ENCODE results near the gene ANO1. TPM values are rescaled to one million over a fixed set of nuclear protein-coding genes. Genes with fewer than 3 reads are reported as not detected.

The ANO1 gene
- total RNA-seq, 2 donors from 2014 or later = 7.3 to 23.1 TPM

GRCh38 chr11:70186936-70187335 is 108.8 kb downstream of the ANO1 start:
- no peak overlapping the region for H3K27ac ChIP-seq
- H3K9me3 ChIP-seq = no peaks in the 10 kb centered on the region
- H3K36me3 ChIP-seq (replicated peaks in 1 of 2; ENCODE audit: insufficient read depth in 1 of 2, low read depth in 2 of 2) = no peaks in the 10 kb centered on the region
- no peaks in the 10 kb centered on the region for H3K4me1 ChIP-seq
- H3K27me3 ChIP-seq = no peaks in the 10 kb centered on the region
- intact Hi-C loops (cut with DNase I) = loop anchor here (10.0 kb wide), 1 partner anchor 492 kb away; no protein-coding TSS in a partner anchor
- ATAC-seq = no peak
- 47 to 69% methylated on average over 6 to 8 of the region's 10 CpGs for WGBS, 2 donors
- TF ChIP-seq POLR2A (IDR thresholded peaks at IDR 0.05) = no peak
- TF ChIP-seq CTCF (IDR thresholded peaks at IDR 0.05) = no peak
- no peak for DNase-seq
- H3K4me3 ChIP-seq = no peak overlapping the region

GRCh38 chr11:70187771-70188170 is 109.7 kb downstream of the ANO1 start:
- Histone ChIP-seq H3K4me1 (no peaks in the 10 kb centered on the region), H3K36me3 (replicated peaks in 1 of 2; ENCODE audit: insufficient read depth in 1 of 2, low read depth in 2 of 2) (no peaks in the 10 kb centered on the region), H3K27me3 (no peaks in the 10 kb centered on the region), H3K9me3 (no peaks in the 10 kb centered on the region), H3K27ac (no peak overlapping the region), H3K4me3 (no peak overlapping the region)
- WGBS, 2 donors = 75 to 77% methylated on average over 10 to 15 of the region's 15 CpGs
- TF ChIP-seq POLR2A (IDR thresholded peaks at IDR 0.05) = no peak
- TF ChIP-seq CTCF (IDR thresholded peaks at IDR 0.05) = no peak
- ATAC-seq (no peak), DNase-seq (no peak)
- intact Hi-C loops (cut with DNase I) = loop anchor here (10.0 kb wide), 1 partner anchor 493 kb away; no protein-coding TSS in a partner anchor

GRCh38 chr11:70189622-70190021 is 111.5 kb downstream of the ANO1 start:
- 70 to 74% methylated on average over 11 of the region's 11 CpGs for WGBS, 2 donors
- intact Hi-C loops (cut with DNase I) = loop anchor here (5.0 to 10.0 kb wide), 2 partner anchors 277 to 495 kb away; no protein-coding TSS in a partner anchor
- no peaks in the 10 kb centered on the region for H3K9me3 ChIP-seq
- ATAC-seq (no peak), DNase-seq (no peak)
- no peak for TF ChIP-seq POLR2A (IDR thresholded peaks at IDR 0.05)
- TF ChIP-seq CTCF (IDR thresholded peaks at IDR 0.05) = no peak
- no peak overlapping the region for H3K4me3 ChIP-seq
- no peaks in the 10 kb centered on the region for H3K4me1 ChIP-seq
- no peaks in the 10 kb centered on the region for H3K36me3 ChIP-seq (replicated peaks in 1 of 2; ENCODE audit: insufficient read depth in 1 of 2, low read depth in 2 of 2)
- H3K27me3 ChIP-seq = no peaks in the 10 kb centered on the region
- H3K27ac ChIP-seq = no peak overlapping the region

- no peaks in the 10 kb centered on the region for H3K36me3 ChIP-seq (replicated peaks in 1 of 2; ENCODE audit: insufficient read depth in 1 of 2, low read depth in 2 of 2)
- H3K27me3 ChIP-seq = no peaks in the 10 kb centered on the region
- DNase-seq (peak; percentile 72 to 84 (median 76)), ATAC-seq (peak; percentile 82)
- H3K27ac ChIP-seq = no peak overlapping the region
- 5 to 16% methylated on average over 8 to 22 of the region's 22 CpGs for WGBS, 2 donors
- intact Hi-C loops (cut with DNase I) = loop anchor here (5.0 kb wide), 1 partner anchor 279 kb away; no protein-coding TSS in a partner anchor
- TF ChIP-seq CTCF (IDR thresholded peaks at IDR 0.05) (peak; percentile 68 to 85 (median 73)), POLR2A (IDR thresholded peaks at IDR 0.05) (no peak)
- H3K9me3 ChIP-seq = no peaks in the 10 kb centered on the region
- no peaks in the 10 kb centered on the region for H3K4me1 ChIP-seq
- no peak overlapping the region for H3K4me3 ChIP-seq
Measured at GRCh38 chr11:70191495-70192140, 113.5 kb downstream of the ANO1 start.
